T47D (cell line): Measurements from ENCODE around the gene PGM2.
A peak's percentile ranks its signal among the peaks of the same experiment; 100 is the strongest.

Source experiments
- DNase-seq, 2 experiments: peaks; one replicate each; pipeline versions ENCODE4 v3.0.0 to v3.0.0-alpha.2; 2011 to 2012; ENCODE audit warnings: low read depth in 1 of 2, low spot score in 1 of 2
- JUND ChIP-seq: IDR thresholded peaks from 2 replicates; pipeline ENCODE4 v1.6.1; 2012; ENCODE audit warnings: low read depth
- in situ Hi-C: cut with HindIII; loops from 2 replicates; pipeline ENCODE4 v1.10.0; 2016; ENCODE audit warnings: low sequenced_read_pairs, low pct_unique_long_range_greater_than_20kb

The PGM2 gene

GRCh38 chr4:37902738-37903693 is 76.5 kb downstream of the PGM2 start:
- in situ Hi-C loops, result no loop called here

GRCh38 chr4:37903901-37904300 is 77.4 kb downstream of the PGM2 start:
- in situ Hi-C loops, result no loop called here
- DNase-seq, result no peak
- no peak for TF ChIP-seq JUND

More at GRCh38 chr4:37902738-37903693, 76.5 kb downstream of the PGM2 start:
- no peak for DNase-seq
- no peak for TF ChIP-seq JUND

GRCh38 chr4:37904824-37905223 is 78.3 kb downstream of the PGM2 start:
- in situ Hi-C loops, result no loop called here
- no peak for DNase-seq
- no peak for TF ChIP-seq JUND

GRCh38 chr4:37905533-37906169 is 79.2 kb downstream of the PGM2 start:
- in situ Hi-C loops, result no loop called here
- no peak for TF ChIP-seq JUND
- peak in 1 of 2 experiments; percentile 40 for DNase-seq

- no peak for TF ChIP-seq JUND
- DNase-seq, result no peak
- in situ Hi-C loops, result no loop called here
These were observed 82.2 kb downstream of the PGM2 start for GRCh38 chr4:37908488-37909331.

- DNase-seq, result no peak
- TF ChIP-seq JUND, result no peak
- in situ Hi-C loops, result no loop called here
These were observed 83.0 kb downstream of the PGM2 start for GRCh38 chr4:37909332-37910090.

GRCh38 chr4:37910091-37910486 is 83.6 kb downstream of the PGM2 start:
- DNase-seq, result no peak
- in situ Hi-C loops, result no loop called here
- no peak for TF ChIP-seq JUND
